ENCODE results near the gene EDN3.

DNA sequence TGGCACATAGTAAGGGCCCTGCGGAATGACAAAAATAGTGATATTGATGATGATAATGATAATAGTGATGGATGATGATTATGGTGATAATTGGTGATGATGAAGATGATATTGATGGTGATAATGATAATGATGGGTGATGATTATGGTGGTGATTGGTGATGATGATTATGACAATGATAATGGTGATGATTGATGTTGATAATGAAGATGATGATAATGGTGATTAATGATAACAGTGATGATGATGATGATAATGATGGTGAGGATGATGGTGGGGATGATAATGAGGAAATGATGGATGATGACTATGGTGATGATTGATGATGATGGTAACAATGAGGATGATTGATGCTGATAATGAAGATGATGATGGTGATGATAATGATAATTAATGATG is 48.9 kb downstream of the EDN3 start:
- no peak for TF ChIP-seq EZH2 (IDR thresholded peaks at IDR 0.05)
- no peak for TF ChIP-seq POLR2AphosphoS5 (IDR thresholded peaks at IDR 0.05; ENCODE audit: borderline replicate concordance, low read depth, low read length)
